ENCODE results near the gene TRIM65. TPM values are rescaled to one million over a fixed set of nuclear protein-coding genes. Genes with fewer than 3 reads are reported as not detected.
A peak's percentile ranks its signal among the peaks of the same experiment; 100 is the strongest.

Gene TRIM65
- total and polyA plus RNA-seq, 2 of the 13 experiments (the other 11 are each of a cell fraction or from before 2014, with no cell fraction given), result 10.3 to 22.4 TPM

DNA sequence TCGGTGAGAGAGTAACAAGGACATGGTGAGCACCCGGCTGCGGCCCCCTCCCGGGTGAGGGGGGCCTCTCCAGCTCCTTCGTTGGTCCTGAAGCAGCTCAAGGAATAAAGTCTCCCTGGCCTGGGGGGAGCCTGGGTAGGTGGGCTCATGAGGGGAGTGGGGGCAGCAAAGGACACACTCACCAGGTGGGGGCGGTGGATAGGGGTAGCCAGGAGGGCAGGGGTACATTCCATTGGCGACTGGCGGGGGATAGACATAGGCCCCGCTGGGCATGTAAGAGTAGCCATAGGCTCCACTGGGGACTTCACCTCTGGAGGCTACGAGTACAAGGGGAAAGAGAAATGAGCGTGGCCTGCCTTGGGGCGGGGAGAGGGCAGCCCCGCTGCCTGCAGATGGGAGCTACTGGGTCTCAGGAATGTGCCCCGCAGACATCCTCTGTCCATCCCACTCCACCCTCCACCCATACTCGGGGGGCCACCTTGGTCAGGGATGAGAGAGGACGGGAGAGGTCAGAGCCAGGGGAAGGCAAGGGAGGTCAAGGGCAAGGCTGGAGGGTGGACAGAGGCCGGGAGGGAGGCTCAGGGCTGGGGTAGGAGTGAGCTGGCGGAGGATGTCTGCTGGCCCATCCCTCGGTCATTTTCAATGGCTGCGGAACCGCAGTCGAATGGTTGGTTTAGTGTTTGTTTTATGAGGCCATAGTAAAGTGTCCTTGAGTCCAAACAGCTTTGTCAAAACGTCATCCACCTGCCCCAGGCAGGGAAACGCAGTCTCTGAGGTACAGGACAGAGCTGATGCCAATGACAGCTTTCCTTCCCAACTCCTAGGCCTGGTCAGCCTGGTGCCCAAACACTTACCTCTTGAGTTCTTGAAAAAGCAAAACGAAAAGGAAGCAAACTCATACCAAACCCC is 48.9 kb downstream of the TRIM65 start (continued):
- TF ChIP-seq NFE2L1 (CRISPR knock-in tag; IDR thresholded peaks at IDR 0.05; ENCODE audit: borderline replicate concordance), result no peak
- TF ChIP-seq ZNF781 (CRISPR knock-in tag; IDR thresholded peaks at IDR 0.05; ENCODE audit: borderline replicate concordance, not compliant biosample characterization), result peak; percentile 46
- TF ChIP-seq, protein P1, sequence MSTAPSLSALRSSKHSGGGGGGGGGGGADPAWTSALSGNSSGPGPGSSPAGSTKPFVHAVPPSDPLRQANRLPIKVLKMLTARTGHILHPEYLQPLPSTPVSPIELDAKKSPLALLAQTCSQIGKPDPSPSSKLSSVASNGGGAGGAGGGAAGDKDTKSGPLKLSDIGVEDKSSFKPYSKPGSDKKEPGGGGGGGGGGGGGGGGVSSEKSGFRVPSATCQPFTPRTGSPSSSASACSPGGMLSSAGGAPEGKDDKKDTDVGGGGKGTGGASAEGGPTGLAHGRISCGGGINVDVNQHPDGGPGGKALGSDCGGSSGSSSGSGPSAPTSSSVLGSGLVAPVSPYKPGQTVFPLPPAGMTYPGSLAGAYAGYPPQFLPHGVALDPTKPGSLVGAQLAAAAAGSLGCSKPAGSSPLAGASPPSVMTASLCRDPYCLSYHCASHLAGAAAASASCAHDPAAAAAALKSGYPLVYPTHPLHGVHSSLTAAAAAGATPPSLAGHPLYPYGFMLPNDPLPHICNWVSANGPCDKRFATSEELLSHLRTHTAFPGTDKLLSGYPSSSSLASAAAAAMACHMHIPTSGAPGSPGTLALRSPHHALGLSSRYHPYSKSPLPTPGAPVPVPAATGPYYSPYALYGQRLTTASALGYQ (CRISPR knock-in tag; IDR thresholded peaks at IDR 0.05), result no peak
- no peak for TF ChIP-seq BORCS8-MEF2B (CRISPR knock-in tag; IDR thresholded peaks at IDR 0.05)
- TF ChIP-seq, protein P2, sequence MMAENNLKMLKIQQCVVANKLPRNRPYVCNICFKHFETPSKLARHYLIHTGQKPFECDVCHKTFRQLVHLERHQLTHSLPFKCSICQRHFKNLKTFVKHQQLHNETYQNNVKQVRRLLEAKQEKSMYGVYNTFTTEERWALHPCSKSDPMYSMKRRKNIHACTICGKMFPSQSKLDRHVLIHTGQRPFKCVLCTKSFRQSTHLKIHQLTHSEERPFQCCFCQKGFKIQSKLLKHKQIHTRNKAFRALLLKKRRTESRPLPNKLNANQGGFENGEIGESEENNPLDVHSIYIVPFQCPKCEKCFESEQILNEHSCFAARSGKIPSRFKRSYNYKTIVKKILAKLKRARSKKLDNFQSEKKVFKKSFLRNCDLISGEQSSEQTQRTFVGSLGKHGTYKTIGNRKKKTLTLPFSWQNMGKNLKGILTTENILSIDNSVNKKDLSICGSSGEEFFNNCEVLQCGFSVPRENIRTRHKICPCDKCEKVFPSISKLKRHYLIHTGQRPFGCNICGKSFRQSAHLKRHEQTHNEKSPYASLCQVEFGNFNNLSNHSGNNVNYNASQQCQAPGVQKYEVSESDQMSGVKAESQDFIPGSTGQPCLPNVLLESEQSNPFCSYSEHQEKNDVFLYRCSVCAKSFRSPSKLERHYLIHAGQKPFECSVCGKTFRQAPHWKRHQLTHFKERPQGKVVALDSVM (CRISPR knock-in tag; IDR thresholded peaks at IDR 0.05), result peak; percentile 8; the same call in 1 of the 2 replicates
- no peak for TF ChIP-seq FIP1L1 (IDR thresholded peaks at IDR 0.05; ENCODE audit: borderline replicate concordance, insufficient read depth, low read depth, low read length)
- TF ChIP-seq, protein P3, sequence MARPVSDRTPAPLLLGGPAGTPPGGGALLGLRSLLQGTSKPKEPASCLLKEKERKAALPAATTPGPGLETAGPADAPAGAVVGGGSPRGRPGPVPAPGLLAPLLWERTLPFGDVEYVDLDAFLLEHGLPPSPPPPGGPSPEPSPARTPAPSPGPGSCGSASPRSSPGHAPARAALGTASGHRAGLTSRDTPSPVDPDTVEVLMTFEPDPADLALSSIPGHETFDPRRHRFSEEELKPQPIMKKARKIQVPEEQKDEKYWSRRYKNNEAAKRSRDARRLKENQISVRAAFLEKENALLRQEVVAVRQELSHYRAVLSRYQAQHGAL (CRISPR knock-in tag; IDR thresholded peaks at IDR 0.05; ENCODE audit: not compliant biosample characterization), result no peak
- TF ChIP-seq ZNF782 (CRISPR knock-in tag; IDR thresholded peaks at IDR 0.05; ENCODE audit: borderline replicate concordance), result peak; percentile 49; the same call in 1 of the 2 replicates
- TF ChIP-seq ZNF235 (CRISPR knock-in tag; IDR thresholded peaks at IDR 0.05; ENCODE audit: borderline replicate concordance), result 0 out of 2 replicates have a peak, but pooled peaks have one; percentile 3
- TF ChIP-seq ZSCAN22 (CRISPR knock-in tag; IDR thresholded peaks at IDR 0.05), result no peak
- TF ChIP-seq, protein P4, sequence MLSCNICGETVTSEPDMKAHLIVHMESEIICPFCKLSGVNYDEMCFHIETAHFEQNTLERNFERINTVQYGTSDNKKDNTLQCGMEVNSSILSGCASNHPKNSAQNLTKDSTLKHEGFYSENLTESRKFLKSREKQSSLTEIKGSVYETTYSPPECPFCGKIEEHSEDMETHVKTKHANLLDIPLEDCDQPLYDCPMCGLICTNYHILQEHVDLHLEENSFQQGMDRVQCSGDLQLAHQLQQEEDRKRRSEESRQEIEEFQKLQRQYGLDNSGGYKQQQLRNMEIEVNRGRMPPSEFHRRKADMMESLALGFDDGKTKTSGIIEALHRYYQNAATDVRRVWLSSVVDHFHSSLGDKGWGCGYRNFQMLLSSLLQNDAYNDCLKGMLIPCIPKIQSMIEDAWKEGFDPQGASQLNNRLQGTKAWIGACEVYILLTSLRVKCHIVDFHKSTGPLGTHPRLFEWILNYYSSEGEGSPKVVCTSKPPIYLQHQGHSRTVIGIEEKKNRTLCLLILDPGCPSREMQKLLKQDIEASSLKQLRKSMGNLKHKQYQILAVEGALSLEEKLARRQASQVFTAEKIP (CRISPR knock-in tag; IDR thresholded peaks at IDR 0.05; ENCODE audit: borderline replicate concordance), result no peak
- no peak for TF ChIP-seq ETV6 (CRISPR knock-in tag; conservative IDR thresholded peaks at IDR 0.05)
- TF ChIP-seq ZNF615 (CRISPR knock-in tag; IDR thresholded peaks at IDR 0.05; ENCODE audit: borderline replicate concordance), result no peak
- no peak for TF ChIP-seq HDAC2 (CRISPR knock-in tag; IDR thresholded peaks at IDR 0.05)
- TF ChIP-seq ZNF20 (CRISPR knock-in tag; IDR thresholded peaks at IDR 0.05), result no peak
- no peak for TF ChIP-seq ZNF562 (CRISPR knock-in tag; IDR thresholded peaks at IDR 0.05; ENCODE audit: borderline replicate concordance)
- no peak for TF ChIP-seq YEATS2 (CRISPR knock-in tag; IDR thresholded peaks at IDR 0.05; ENCODE audit: borderline replicate concordance)
- TF ChIP-seq, protein P5, sequence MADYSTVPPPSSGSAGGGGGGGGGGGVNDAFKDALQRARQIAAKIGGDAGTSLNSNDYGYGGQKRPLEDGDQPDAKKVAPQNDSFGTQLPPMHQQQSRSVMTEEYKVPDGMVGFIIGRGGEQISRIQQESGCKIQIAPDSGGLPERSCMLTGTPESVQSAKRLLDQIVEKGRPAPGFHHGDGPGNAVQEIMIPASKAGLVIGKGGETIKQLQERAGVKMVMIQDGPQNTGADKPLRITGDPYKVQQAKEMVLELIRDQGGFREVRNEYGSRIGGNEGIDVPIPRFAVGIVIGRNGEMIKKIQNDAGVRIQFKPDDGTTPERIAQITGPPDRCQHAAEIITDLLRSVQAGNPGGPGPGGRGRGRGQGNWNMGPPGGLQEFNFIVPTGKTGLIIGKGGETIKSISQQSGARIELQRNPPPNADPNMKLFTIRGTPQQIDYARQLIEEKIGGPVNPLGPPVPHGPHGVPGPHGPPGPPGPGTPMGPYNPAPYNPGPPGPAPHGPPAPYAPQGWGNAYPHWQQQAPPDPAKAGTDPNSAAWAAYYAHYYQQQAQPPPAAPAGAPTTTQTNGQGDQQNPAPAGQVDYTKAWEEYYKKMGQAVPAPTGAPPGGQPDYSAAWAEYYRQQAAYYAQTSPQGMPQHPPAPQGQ (CRISPR knock-in tag; IDR thresholded peaks at IDR 0.05; ENCODE audit: borderline replicate concordance), result no peak
- no peak for TF ChIP-seq ZNF260 (CRISPR knock-in tag; IDR thresholded peaks at IDR 0.05; ENCODE audit: borderline replicate concordance, low read depth)

Measured in HepG2 (cell line).